ENCODE measurements around the gene MEGF9. TPM values are rescaled to one million over a fixed set of nuclear protein-coding genes. Genes with fewer than 3 reads are reported as not detected.

MEGF9 gene
- total and polyA plus RNA-seq, 4 donors = 15.5 to 27.4 (median 19.3) TPM

DNA sequence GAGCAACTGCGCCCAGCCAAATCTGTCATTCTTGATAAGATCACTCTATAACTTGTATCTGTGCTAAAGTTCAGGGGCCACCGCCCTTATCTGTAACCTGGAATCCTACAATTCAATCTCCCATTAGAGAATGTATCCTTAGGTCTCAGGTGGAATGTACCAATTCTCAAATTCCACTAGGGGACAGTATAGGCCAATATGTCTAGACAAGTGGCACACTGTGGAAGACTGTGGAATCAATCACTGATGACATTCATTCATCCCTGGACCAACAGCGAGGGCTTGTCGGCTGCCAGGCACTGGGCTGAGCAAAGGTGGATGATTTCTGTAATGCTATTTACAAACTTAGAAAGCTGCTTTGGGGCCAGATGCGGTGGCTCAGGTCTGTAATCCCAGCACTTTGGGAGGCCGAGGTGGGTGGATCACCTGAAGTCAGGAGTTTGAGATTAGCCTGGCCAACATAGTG is 28.7 kb upstream of the MEGF9 start (continued):
- TF ChIP-seq ZBTB33 (IDR thresholded peaks at IDR 0.05) (no peak), ATF3 (IDR thresholded peaks at IDR 0.05) (no peak), HNF4A (conservative IDR thresholded peaks at IDR 0.05) (peak; percentile 47 to 62)

GRCh38 chr9:120741701-120742100 is 27.4 kb upstream of the MEGF9 start:
- Histone ChIP-seq H3K27me3 (ENCODE audit: control insufficient read depth in 4 of 4, insufficient read depth in 4 of 4, low read length in 3 of 4) (no peaks in the 10 kb centered on the region), H3K4me3 (ENCODE audit: low read depth in 1 of 3, low read length in 3 of 3) (no peak overlapping the region), H3K9me3 (ENCODE audit: control insufficient read depth in 4 of 4, low read length in 3 of 4) (no peaks in the 10 kb centered on the region), H3K27ac (ENCODE audit: low read depth in 1 of 2, low read length in 2 of 2) (no peak overlapping the region), H3K4me1 (ENCODE audit: control insufficient read depth in 4 of 4, insufficient read depth in 4 of 4, low read length in 3 of 4) (peaks cover 0 to 6% (median 2%) of the 10 kb centered on the region in 4 donors), H3K9ac (ENCODE audit: low read depth in 1 of 2, low read length in 2 of 2) (no peak overlapping the region), H3K36me3 (ENCODE audit: control insufficient read depth in 4 of 4, insufficient read depth in 3 of 4, low read depth in 1 of 4, low read length in 3 of 4) (no peaks in the 10 kb centered on the region)
- TF ChIP-seq SP1 (IDR thresholded peaks at IDR 0.05) (no peak), RXRA (IDR thresholded peaks at IDR 0.05) (no peak), GABPA (IDR thresholded peaks at IDR 0.05 in 1 of 2, conservative IDR thresholded peaks at IDR 0.05 in 1 of 2) (no peak)
- 94% methylated on average over 1 of the region's 1 CpG for WGBS
- DNase-seq (ENCODE audit: low spot score) = no peak

DNA sequence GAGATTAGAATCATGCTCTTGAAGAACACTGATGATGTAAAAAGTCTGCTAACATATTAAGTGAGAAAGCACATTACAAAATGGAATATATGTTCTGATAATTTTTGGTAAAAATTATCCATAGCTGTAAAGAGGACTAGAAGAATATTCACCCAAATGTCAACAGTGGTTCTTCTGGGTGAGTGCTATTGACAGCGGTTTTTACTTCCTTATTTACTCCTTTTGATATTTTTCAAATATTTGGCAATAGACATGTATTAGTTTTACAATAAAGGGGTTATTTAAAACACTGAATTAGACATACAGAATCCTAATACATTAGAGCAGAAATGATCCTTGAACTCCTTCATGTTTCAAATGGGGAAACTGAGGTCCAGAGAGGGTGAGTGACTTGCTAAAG is 26.9 kb upstream of the MEGF9 start:
- WGBS = 60% methylated on average over 1 of the region's 1 CpG
- no peak for DNase-seq (ENCODE audit: low spot score)
- no peaks in the 10 kb centered on the region for H3K27me3 ChIP-seq (ENCODE audit: control insufficient read depth in 4 of 4, insufficient read depth in 4 of 4, low read length in 3 of 4)
- H3K27ac ChIP-seq (ENCODE audit: low read depth in 1 of 2, low read length in 2 of 2) = no peak overlapping the region
- no peaks in the 10 kb centered on the region for H3K36me3 ChIP-seq (ENCODE audit: control insufficient read depth in 4 of 4, insufficient read depth in 3 of 4, low read depth in 1 of 4, low read length in 3 of 4)
- H3K4me1 ChIP-seq (ENCODE audit: control insufficient read depth in 4 of 4, insufficient read depth in 4 of 4, low read length in 3 of 4) = peaks cover 1 to 10% (median 3%) of the 10 kb centered on the region in 4 donors
- H3K9me3 ChIP-seq (ENCODE audit: control insufficient read depth in 4 of 4, low read length in 3 of 4) = no peaks in the 10 kb centered on the region
- H3K9ac ChIP-seq (ENCODE audit: low read depth in 1 of 2, low read length in 2 of 2) = no peak overlapping the region
- TF ChIP-seq JUND (IDR thresholded peaks at IDR 0.05) (no peak), FOXA2 (IDR thresholded peaks at IDR 0.05) (no peak), REST (IDR thresholded peaks at IDR 0.05) (no peak), HNF4G (IDR thresholded peaks at IDR 0.05) (no peak), SP1 (IDR thresholded peaks at IDR 0.05) (no peak), TAF1 (conservative IDR thresholded peaks at IDR 0.05) (no peak), EGR1 (IDR thresholded peaks at IDR 0.05; ENCODE audit: low read depth in 2 of 2) (no peak), GABPA (IDR thresholded peaks at IDR 0.05 in 1 of 2, conservative IDR thresholded peaks at IDR 0.05 in 1 of 2) (no peak), RAD21 (IDR thresholded peaks at IDR 0.05) (no peak), FOXA1 (IDR thresholded peaks at IDR 0.05) (no peak), RXRA (IDR thresholded peaks at IDR 0.05) (no peak), NR2F2 (IDR thresholded peaks at IDR 0.05) (no peak), ATF3 (IDR thresholded peaks at IDR 0.05) (no peak), MAX (IDR thresholded peaks at IDR 0.05) (no peak)
- TF ChIP-seq, protein P1, sequence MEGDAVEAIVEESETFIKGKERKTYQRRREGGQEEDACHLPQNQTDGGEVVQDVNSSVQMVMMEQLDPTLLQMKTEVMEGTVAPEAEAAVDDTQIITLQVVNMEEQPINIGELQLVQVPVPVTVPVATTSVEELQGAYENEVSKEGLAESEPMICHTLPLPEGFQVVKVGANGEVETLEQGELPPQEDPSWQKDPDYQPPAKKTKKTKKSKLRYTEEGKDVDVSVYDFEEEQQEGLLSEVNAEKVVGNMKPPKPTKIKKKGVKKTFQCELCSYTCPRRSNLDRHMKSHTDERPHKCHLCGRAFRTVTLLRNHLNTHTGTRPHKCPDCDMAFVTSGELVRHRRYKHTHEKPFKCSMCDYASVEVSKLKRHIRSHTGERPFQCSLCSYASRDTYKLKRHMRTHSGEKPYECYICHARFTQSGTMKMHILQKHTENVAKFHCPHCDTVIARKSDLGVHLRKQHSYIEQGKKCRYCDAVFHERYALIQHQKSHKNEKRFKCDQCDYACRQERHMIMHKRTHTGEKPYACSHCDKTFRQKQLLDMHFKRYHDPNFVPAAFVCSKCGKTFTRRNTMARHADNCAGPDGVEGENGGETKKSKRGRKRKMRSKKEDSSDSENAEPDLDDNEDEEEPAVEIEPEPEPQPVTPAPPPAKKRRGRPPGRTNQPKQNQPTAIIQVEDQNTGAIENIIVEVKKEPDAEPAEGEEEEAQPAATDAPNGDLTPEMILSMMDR (IDR thresholded peaks at IDR 0.05; ENCODE audit: low read depth, low read length, missing input control) = no peak
- H3K4me3 ChIP-seq (ENCODE audit: low read depth in 1 of 3, low read length in 3 of 3) = no peak overlapping the region
